SH-SY5Y (cell line): ENCODE measurements around the gene AFM.

Experiments
- GATA2 ChIP-seq: IDR thresholded peaks from 2 replicates; pipeline ENCODE4 v1.6.1; 2011; ENCODE audit warnings: mild to moderate bottlenecking, low read depth, low read length
- GATA3 ChIP-seq: IDR thresholded peaks from 2 replicates; pipeline ENCODE4 v1.6.1; 2011; ENCODE audit warnings: low read depth, mild to moderate bottlenecking, low read length, moderate library complexity

DNA sequence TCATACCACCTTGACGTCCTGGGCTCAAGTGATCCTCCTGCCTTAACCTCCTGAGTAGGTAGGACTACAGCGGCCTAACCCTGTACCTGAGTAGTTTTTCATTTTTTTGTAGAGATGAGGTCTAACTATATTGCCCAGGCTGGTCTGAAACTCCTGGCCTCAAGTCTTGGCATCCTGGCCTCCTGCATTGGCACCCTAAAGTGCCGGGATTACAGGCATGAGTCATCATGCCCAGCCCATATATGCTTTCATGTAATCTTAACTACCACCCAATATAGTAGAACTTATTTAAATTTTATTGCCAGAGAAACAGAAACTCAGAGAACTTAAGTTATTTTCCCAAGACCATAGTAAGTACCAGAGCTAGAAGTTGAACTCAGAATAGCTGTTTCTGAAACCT, 27.1 kb downstream of the AFM start:
- no peak for TF ChIP-seq GATA2
- no peak for TF ChIP-seq GATA3
